Breast epithelium (tissue), 3 donors: ENCODE data around the gene SPATA16.

Experiments
- CTCF ChIP-seq, 3 donors: fragments of 450-650 bp; IDR thresholded peaks; one replicate each; pipeline ENCODE4 v1.5.1; 2016 to 2017; ENCODE audit warnings: antibody characterized with exemption in 3 of 3, mild to moderate bottlenecking in 3 of 3, moderate library complexity in 3 of 3
- POLR2AphosphoS5 ChIP-seq, 3 donors: sonication (generic); formaldehyde crosslinking; IDR thresholded peaks; one replicate each; pipeline ENCODE4 v1.6.1; 2017; ENCODE audit warnings: antibody characterized with exemption in 3 of 3

- TF ChIP-seq CTCF (IDR thresholded peaks at IDR 0.05) (no peak), POLR2AphosphoS5 (IDR thresholded peaks at IDR 0.05) (no peak)
Observed at GRCh38 chr3:173135059-173135458, 6.0 kb downstream of the SPATA16 start.
